Subcutaneous adipose tissue (tissue), 4 donors: ENCODE data around the gene IGFBP6. TPM values are rescaled to one million over a fixed set of nuclear protein-coding genes. Genes with fewer than 3 reads are reported as not detected.

Experiments used
- total RNA-seq, 4 donors: library from RNA; depleted of rRNA; stranded (reverse); fragments of >200 nt; gene quantifications; one replicate each; pipeline ENCODE4 v1.1.0, GENCODE V29; 2016
- TF ChIP-seq, protein P1 (sequence below): fragments of 450-650 bp; IDR thresholded peaks from one replicate; pipeline ENCODE4 v1.5.1; 2016; ENCODE audit warnings: low read depth, mild to moderate bottlenecking, control low read depth, antibody characterized with exemption, moderate library complexity

Gene IGFBP6
- total RNA-seq, 4 donors from 2014 or later: 224 to 1,933 (median 278) TPM

DNA sequence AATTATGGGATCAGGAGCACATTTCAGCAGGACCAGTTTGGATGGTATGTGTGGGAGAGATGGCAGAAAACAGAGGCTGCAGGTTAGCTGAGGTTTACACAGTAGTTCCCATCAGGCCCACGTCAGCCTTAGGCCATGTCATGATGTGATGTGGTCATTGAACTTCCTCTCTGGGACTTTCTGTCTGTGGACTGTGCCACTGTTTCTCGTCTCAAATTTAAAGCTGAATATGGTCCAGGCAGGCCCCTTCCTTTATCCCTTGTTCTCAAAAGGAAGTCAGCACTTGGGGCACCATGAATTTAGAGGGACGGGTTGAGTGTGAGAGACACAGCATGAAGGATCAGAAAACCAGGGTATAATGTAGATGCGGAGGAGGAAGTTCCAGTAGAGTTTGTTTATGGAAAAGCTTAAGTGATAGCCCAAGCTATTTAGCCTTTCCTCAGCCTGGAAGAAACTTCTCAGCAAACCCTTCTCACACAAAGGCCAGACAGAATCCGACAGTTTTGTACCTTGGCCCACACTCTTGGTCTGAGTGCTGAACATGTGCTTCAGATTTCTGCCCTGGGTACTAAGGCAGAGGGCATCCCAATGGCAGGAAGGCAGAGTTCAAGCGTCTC, 3.6 kb upstream of the IGFBP6 start:
- TF ChIP-seq, protein P1, sequence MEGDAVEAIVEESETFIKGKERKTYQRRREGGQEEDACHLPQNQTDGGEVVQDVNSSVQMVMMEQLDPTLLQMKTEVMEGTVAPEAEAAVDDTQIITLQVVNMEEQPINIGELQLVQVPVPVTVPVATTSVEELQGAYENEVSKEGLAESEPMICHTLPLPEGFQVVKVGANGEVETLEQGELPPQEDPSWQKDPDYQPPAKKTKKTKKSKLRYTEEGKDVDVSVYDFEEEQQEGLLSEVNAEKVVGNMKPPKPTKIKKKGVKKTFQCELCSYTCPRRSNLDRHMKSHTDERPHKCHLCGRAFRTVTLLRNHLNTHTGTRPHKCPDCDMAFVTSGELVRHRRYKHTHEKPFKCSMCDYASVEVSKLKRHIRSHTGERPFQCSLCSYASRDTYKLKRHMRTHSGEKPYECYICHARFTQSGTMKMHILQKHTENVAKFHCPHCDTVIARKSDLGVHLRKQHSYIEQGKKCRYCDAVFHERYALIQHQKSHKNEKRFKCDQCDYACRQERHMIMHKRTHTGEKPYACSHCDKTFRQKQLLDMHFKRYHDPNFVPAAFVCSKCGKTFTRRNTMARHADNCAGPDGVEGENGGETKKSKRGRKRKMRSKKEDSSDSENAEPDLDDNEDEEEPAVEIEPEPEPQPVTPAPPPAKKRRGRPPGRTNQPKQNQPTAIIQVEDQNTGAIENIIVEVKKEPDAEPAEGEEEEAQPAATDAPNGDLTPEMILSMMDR: no peak

DNA sequence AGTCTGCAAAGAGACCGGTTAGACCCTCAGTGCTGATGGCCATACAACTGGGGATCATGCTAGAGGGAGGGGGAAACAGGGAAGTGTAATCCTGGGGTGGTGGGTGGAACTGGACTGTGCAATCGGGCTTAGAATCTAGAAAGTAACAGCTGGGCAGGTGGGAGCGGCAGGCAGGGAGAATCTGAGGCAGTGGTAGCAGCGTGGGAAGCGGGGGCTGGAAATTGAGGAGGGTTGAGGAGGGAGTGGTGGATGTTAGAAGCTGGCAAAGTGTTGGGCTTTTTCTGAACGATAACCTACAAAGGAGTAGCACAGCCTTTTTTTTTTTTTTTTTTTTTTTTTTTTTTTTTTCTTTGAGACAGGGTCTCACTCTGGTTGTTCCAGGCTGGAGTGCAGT, 3.1 kb upstream of the IGFBP6 start:
- TF ChIP-seq, protein P1: no peak

DNA sequence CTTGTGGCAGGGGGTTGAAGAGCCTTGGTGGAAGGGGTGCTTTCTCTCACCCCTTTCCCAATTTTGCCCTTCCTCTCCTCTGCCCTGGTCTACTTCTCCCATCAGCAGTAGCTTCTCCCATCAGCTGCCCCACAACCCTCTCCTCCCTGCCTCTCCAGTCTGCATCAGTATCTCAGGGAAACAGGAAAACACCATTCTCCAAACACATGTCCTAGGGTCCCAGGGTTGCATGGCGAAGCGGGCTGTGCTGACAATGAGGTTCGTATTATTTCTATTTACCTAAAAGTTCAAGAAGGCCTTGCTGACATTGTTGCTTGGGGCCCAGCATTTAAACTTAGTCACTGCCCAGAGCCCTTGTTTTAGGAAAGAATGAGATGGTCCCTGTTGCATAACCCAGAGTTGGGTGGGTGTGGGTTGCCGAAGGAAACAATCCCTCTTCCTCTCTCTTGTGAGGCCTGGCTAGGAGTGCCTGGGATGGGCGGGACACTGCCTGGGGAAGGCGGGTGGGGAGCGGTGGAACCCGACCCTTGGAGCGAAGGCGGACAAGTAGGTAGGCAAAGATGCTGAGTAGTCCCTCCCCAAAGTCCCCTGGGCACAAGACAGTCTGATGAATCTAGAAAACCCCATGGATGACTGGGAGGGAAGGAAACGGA, 1.3 kb upstream of the IGFBP6 start:
- TF ChIP-seq, protein P1: no peak

DNA sequence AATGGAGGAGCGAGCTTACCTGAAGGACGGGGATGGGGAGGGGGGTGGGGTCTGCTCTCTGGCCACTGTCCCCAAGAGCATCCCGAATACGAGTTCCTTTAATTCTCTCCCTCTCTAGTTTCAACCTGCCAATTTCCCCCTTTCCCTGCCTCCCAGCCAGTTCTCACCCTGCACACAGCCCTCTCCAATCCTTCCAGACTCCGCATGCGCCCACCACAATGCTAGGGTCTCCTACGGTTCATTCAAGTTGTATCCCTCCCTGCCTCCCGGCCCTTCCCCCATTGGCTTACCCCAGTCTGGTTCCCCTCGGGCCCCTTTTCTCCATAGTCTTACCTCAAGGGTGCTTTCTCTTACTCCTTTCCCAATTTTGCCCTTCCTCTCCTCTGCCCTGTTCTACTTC, 708 bp upstream of the IGFBP6 start:
- TF ChIP-seq, protein P1: no peak

DNA sequence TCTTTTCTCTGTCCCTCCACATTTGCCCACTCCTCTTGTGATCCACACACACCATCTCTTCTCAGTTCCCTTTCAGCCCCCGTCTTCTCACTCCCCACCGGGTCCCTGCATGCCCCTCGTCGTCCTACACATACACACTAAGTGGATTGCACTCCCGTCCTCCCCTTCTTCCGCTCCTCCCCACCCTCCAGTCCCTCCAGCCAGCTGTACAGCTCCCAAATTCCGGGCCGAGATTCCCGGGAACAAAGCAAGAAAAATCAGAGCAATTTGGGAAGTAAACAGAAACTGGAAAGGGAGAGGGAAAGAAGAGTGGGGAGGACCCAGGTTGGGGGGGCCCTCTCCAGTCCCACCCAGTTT, 282 bp upstream of the IGFBP6 start:
- TF ChIP-seq, protein P1: no peak

DNA sequence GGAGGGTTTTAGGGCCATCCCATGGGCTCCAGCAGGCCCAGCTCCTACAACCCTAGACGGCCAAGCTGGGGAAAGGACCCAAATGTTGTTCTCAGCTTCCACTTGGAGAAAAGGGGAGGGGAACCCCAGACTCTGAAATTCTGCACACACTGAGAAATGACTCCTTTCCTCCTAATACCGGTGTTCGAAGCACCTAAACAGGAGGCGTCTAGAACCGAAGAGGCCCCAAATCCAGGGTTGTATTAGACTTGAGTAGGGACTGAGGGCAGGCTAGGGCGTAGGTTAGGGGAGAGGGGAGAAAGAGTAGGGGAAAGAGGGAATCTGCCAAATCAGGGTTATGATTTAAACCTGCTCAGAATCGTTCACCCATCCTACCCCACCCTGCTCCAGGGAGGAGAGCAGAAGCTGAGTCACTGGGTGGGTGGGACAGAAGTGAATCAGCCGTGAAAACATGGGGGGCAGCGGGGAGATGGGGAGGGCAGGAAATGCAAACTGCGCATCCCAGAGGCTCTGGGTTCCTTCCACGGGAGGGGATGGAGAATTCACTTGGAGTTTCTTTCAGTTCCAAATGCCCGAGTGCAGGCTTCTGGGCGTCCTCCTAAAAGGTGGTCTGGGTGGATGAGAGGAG, 1.0 kb downstream of the IGFBP6 start:
- TF ChIP-seq, protein P1: no peak

DNA sequence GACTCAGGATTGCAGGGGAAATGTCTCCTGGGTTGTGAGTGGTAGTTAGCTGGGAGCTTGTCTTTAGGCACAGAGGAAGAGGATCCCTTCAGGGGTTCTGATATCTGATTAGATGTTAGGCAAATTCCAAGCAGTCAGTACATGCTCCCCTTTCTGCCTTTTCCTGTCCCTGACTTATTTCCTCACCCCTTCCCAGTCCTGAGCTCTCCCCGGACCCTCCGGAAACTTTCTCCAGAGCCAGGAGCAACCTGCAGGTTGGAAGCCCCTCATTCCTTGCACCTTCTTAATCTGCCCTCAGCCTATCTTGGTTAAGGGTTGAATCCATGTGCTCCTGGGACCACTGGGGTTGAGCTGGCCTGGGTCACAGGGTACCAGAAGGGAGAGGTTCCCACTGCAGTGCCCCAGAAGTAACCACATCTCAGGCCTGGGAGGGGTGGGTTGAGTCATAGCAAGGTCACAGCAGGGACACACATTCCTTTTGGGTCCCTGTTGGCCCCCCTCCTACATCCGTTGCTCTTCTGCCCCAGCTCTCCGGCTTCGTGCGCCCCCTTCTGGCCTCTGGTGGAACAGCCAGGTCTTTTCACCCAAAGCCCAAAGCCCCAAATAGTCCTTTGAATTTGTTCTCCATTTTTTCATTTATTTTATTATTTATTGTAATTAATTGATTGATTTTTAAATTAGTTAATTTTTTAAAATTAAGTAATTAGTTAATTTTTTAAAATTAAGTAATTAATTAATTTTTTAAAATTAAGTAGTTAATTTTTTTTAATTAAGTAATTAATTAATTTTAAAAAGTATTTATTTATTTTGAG, 1.8 kb downstream of the IGFBP6 start:
- TF ChIP-seq, protein P1: no peak
